Measurements from ENCODE around the gene BAG2.

The BAG2 gene

GRCh38 chr6:57221191-57221935 lies 49.2 kb downstream of the BAG2 start:
- DNase-seq (ENCODE audit: low read depth, low spot score): no peak

- DNase-seq (ENCODE audit: low read depth, low spot score): peak; percentile 68
Measured at GRCh38 chr6:57221936-57222742, 50.0 kb downstream of the BAG2 start, which contains the start of gene RAB23. RAB23 (minus strand) TSS chr6:57222307; CDS start chr6:57210380, 11,927 bp downstream.

- no peak for DNase-seq (ENCODE audit: low read depth, low spot score)
Measured at GRCh38 chr6:57222743-57223077, 50.6 kb downstream of the BAG2 start.

GRCh38 chr6:57224769-57225515 lies 52.8 kb downstream of the BAG2 start:
- no peak for DNase-seq (ENCODE audit: low read depth, low spot score)

GRCh38 chr6:57226221-57226620 lies 54.1 kb downstream of the BAG2 start:
- DNase-seq (ENCODE audit: low read depth, low spot score): no peak

All from brain pericyte (primary cell).